HepG2 (cell line): ENCODE results near the gene HOXD4. TPM values are rescaled to one million over a fixed set of nuclear protein-coding genes. Genes with fewer than 3 reads are reported as not detected.

Experiments used
- ATAC-seq: fragments of 200-7000 bp; cut with Tn5 transposase; 3 replicates; pipeline ENCODE4 v1.9.1; 2020; ENCODE audit warnings: mild to moderate bottlenecking, moderate library complexity
- BruUV-seq: library from RNA; stranded (reverse); fragments of 400-500 nt; replicated peaks from 2 replicates; lab custom pipeline; 2021; lab: Mats Ljungman, UMichigan
- CTCF ChIA-PET: fragments of 300-600 bp; formaldehyde crosslinking; extraction: SDS; loops from one replicate; lab custom pipeline; 2021; ENCODE audit warnings: low total read pairs, inconsistent platforms, low intra/inter-chr PET ratio; lab: Yijun Ruan, JAX
- POLR2A ChIA-PET: fragments of 350-600 bp; sonication (Branson Sonifier 250); formaldehyde crosslinking; loops from one replicate; lab custom pipeline; 2020; ENCODE audit warnings: antibody characterized with exemption, inconsistent platforms; lab: Yijun Ruan, JAX
- DNase-seq: peaks from one replicate; pipeline ENCODE4 v3.0.0-alpha.2; 2015; ENCODE audit warnings: low spot score
- FAIRE-seq: peaks from 3 replicates; lab custom pipeline; 2011; peaks lifted over from hg19 to GRCh38; lab: Jason Lieb, UNC
- H2AFZ ChIP-seq: one replicate; pipeline ENCODE4 v1.6.1; 2011; ENCODE audit warnings: low read length, inconsistent platforms
- H3K27ac ChIP-seq: fragments of 300-600 bp; 3 replicates; pipeline ENCODE4 v1.8.0; 2011; ENCODE audit warnings: mixed run types, mild to moderate bottlenecking, mixed read lengths, low read length, inconsistent platforms; ENCODE audit not compliant: insufficient read depth; ENCODE audit errors: extremely low read length
- H3K27me3 ChIP-seq, 2 experiments: fragments of 200-600 bp in 1 of 2; 2 replicates in 1 of 2; 3 replicates in 1 of 2; pipeline versions ENCODE4 v1.6.0 to v1.8.0; 2011; ENCODE audit warnings: low read length in 2 of 2, mild to moderate bottlenecking in 2 of 2, moderate library complexity in 2 of 2, inconsistent platforms in 1 of 2; ENCODE audit not compliant: insufficient read depth in 2 of 2, control insufficient read depth in 1 of 2
- H3K36me3 ChIP-seq, 2 experiments: fragments of 200-600 bp in 1 of 2; replicated peaks in 1 of 2; 2 replicates in 1 of 2; 3 replicates in 1 of 2; pipeline versions ENCODE4 v1.5.1 to v1.8.0; 2011; ENCODE audit warnings: low read length in 2 of 2, inconsistent platforms in 1 of 2; ENCODE audit not compliant: insufficient read depth in 2 of 2, control insufficient read depth in 1 of 2
- H3K4me1 ChIP-seq: 2 replicates; pipeline ENCODE4 v1.5.1; 2012; ENCODE audit warnings: low read length, inconsistent platforms; ENCODE audit not compliant: insufficient read depth
- H3K4me2 ChIP-seq: 2 replicates; pipeline ENCODE4 v1.6.0; 2011; ENCODE audit warnings: low read depth, low read length, inconsistent platforms
- H3K4me3 ChIP-seq, 3 experiments: fragments of 200-600 bp in 1 of 3; sonication (generic), shearing (Covaris generic) in 1 of 3; replicated peaks in 1 of 3; 2 replicates each; pipeline ENCODE4 v1.5.1; 2011 to 2016; ENCODE audit warnings: low read length in 3 of 3, inconsistent platforms in 2 of 3, low read depth in 2 of 3, mild to moderate bottlenecking in 2 of 3, control low read depth in 1 of 3, mixed read lengths in 1 of 3; ENCODE audit not compliant: insufficient read depth in 1 of 3
- H3K79me2 ChIP-seq: one replicate; pipeline ENCODE4 v1.6.1; 2011; ENCODE audit warnings: low read length, inconsistent platforms; ENCODE audit not compliant: insufficient read depth
- H3K9ac ChIP-seq: 2 replicates; pipeline ENCODE4 v1.6.0; 2011; ENCODE audit warnings: mild to moderate bottlenecking, low read depth, low read length, inconsistent platforms; ENCODE audit not compliant: insufficient read depth
- H3K9me3 ChIP-seq: 2 replicates; pipeline ENCODE4 v1.5.1; 2012; ENCODE audit warnings: mild to moderate bottlenecking, low read length
- H4K20me1 ChIP-seq: 2 replicates; pipeline ENCODE4 v1.6.0; 2011; ENCODE audit warnings: inconsistent platforms, mild to moderate bottlenecking, low read length, moderate library complexity; ENCODE audit not compliant: insufficient read depth
- ATF1 ChIP-seq: IDR thresholded peaks from 2 replicates; pipeline ENCODE4 v1.6.1; 2016; ENCODE audit warnings: mild to moderate bottlenecking, control low read depth
- KIAA2018 ChIP-seq: sonication (generic); formaldehyde crosslinking; IDR thresholded peaks from 2 replicates; pipeline ENCODE4 v1.5.0; 2020; ENCODE audit warnings: mild to moderate bottlenecking, missing genetic modification reagents, borderline replicate concordance
- KLF12 ChIP-seq: sonication (generic); formaldehyde crosslinking; IDR thresholded peaks from 2 replicates; pipeline ENCODE4 v1.4.0; 2020; ENCODE audit warnings: missing genetic modification reagents, borderline replicate concordance
- MED1 ChIP-seq: sonication (generic); formaldehyde crosslinking; IDR thresholded peaks from 2 replicates; pipeline ENCODE4 v1.4.0; 2020; ENCODE audit warnings: missing genetic modification reagents
- NFYB ChIP-seq: sonication (generic); formaldehyde crosslinking; IDR thresholded peaks from 2 replicates; pipeline ENCODE4 v1.4.0; 2020; ENCODE audit warnings: missing genetic modification reagents
- NR0B2 ChIP-seq: sonication (generic); formaldehyde crosslinking; IDR thresholded peaks from 2 replicates; pipeline ENCODE4 v1.4.0; 2020; ENCODE audit warnings: mild to moderate bottlenecking, missing genetic modification reagents
- SP1 ChIP-seq, 2 experiments: fragments of 450-650 bp in 1 of 2; sonication (generic) in 1 of 2; formaldehyde crosslinking in 1 of 2; IDR thresholded peaks; 2 replicates each; pipeline versions ENCODE4 v1.4.0 to v1.6.1; 2016 to 2020; ENCODE audit warnings: missing genetic modification reagents in 1 of 2
- ZFP36 ChIP-seq: fragments of 150-350 bp; IDR thresholded peaks from 2 replicates; pipeline ENCODE4 v1.6.1; 2018; ENCODE audit warnings: borderline replicate concordance, low read length, low read depth; ENCODE audit not compliant: partially characterized antibody
- ZNF18 ChIP-seq: sonication (generic); formaldehyde crosslinking; IDR thresholded peaks from 2 replicates; pipeline ENCODE4 v1.8.0; 2022; ENCODE audit warnings: mild to moderate bottlenecking, missing genetic modification reagents; ENCODE audit not compliant: insufficient replicate concordance
- ZNF33B ChIP-seq: sonication (generic); formaldehyde crosslinking; IDR thresholded peaks from 2 replicates; pipeline ENCODE4 v1.5.1; 2020; ENCODE audit warnings: mild to moderate bottlenecking, missing genetic modification reagents
- ZNF510 ChIP-seq: sonication (generic); formaldehyde crosslinking; IDR thresholded peaks from 2 replicates; pipeline ENCODE4 v1.4.0; 2020; ENCODE audit warnings: low read depth, mild to moderate bottlenecking, missing genetic modification reagents
- ZNF569 ChIP-seq: sonication (generic); formaldehyde crosslinking; IDR thresholded peaks from 2 replicates; pipeline ENCODE4 v1.5.0; 2020; ENCODE audit warnings: mild to moderate bottlenecking, missing genetic modification reagents, moderate library complexity, borderline replicate concordance
- ZNF639 ChIP-seq: conservative IDR thresholded peaks from 2 replicates; pipeline ENCODE4 v1.6.1; 2018; ENCODE audit warnings: missing genetic modification reagents
- ZNF841 ChIP-seq: sonication (generic); formaldehyde crosslinking; IDR thresholded peaks from 2 replicates; pipeline ENCODE4 v1.8.1; 2023; ENCODE audit warnings: missing genetic modification reagents, borderline replicate concordance
- WGBS: methylation state at CpG from one replicate; pipeline ENCODE4 v1.1.6; 2017; ENCODE audit warnings: low lambda C conversion rate; 5-methylcytosine and 5-hydroxymethylcytosine counted together
- in situ Hi-C: cut with HindIII; loops from 2 replicates; pipeline ENCODE4 v1.10.0; 2017; ENCODE audit warnings: low pct_unique_long_range_greater_than_20kb; ENCODE audit not compliant: extremely low pct_ligation_motif_present
- intact Hi-C: fragments of 100-400 bp; cut with micrococcal nuclease; formaldehyde crosslinking; loops from one replicate; pipeline ENCODE4 v1.10.0; 2022; ENCODE audit not compliant: unreplicated experiment
- polyA plus RNA-seq, 8 experiments: library from polyadenylated mRNA; depleted of rRNA in 3 of 8; stranded (reverse) in 7 of 8; unstranded in 1 of 8; fragments of >200 nt; fragmentation: Illumina TruSeq in 4 of 8; extraction: Trizol in 4 of 8; gene quantifications; 2 replicates each; pipeline versions ENCODE4 v1.2.1 to v1.2.3, GENCODE V29; 2011 to 2016; ENCODE audit warnings: low read depth in 4 of 8, missing spikeins in 1 of 8, mixed read lengths in 1 of 8; ENCODE audit not compliant: insufficient read depth in 1 of 8
- total RNA-seq, 5 experiments: library from RNA; depleted of rRNA; stranded (reverse); fragments of >200 nt; fragmentation: Illumina TruSeq; extraction: Trizol; gene quantifications; 2 replicates each; pipeline ENCODE4 v1.2.3, GENCODE V29; 2016; ENCODE audit warnings: low read depth in 1 of 5

HOXD4 gene
- total and polyA plus RNA-seq, 2 of the 13 experiments (the other 11 are each of a cell fraction or from before 2014, with no cell fraction given), result not detected

GRCh38 chr2:176137252-176137580 is 14.1 kb upstream of the HOXD4 start:
- BruUV-seq, result no TSS peak
- in situ Hi-C loops (no loop called here), intact Hi-C loops (no loop called here)
- H3K4me2 ChIP-seq, result no peak overlapping the region
- H3K27ac ChIP-seq, result no peak overlapping the region
- ChIA-PET CTCF (no interaction called here), POLR2A (no interaction called here)
- FAIRE-seq, result no peak
- no peak overlapping the region for H3K9ac ChIP-seq
- DNase-seq, result no peak
- no peak for ATAC-seq
- WGBS, result 25% methylated on average over 2 of the region's 2 CpGs
- peaks cover 11% of the 10 kb centered on the region for H3K4me1 ChIP-seq
- H3K27me3 ChIP-seq, result peaks cover 9 to 91% of the 10 kb centered on the region in 2 experiments; a peak in 4 of 5 replicates
- no peaks in the 10 kb centered on the region for H3K36me3 ChIP-seq
- no peak overlapping the region for H2AFZ ChIP-seq
- no peaks in the 10 kb centered on the region for H3K9me3 ChIP-seq
- H3K4me3 ChIP-seq, result no peak overlapping the region
- no peaks in the 10 kb centered on the region for H4K20me1 ChIP-seq
- H3K79me2 ChIP-seq, result no peaks in the 10 kb centered on the region
- TF ChIP-seq NFYB (CRISPR knock-in tag) (no peak), KLF12 (CRISPR knock-in tag) (no peak), ATF1 (CRISPR knock-in tag) (no peak), ZNF510 (CRISPR knock-in tag) (no peak), NR0B2 (CRISPR knock-in tag) (no peak), KIAA2018 (CRISPR knock-in tag) (no peak), MED1 (CRISPR knock-in tag) (no peak), ZNF33B (CRISPR knock-in tag) (no peak), ZNF841 (CRISPR knock-in tag) (no peak), ZNF639 (CRISPR knock-in tag) (no peak), ZNF569 (CRISPR knock-in tag) (no peak), ZFP36 (no peak), ZNF18 (no peak), SP1 (IDR thresholded peaks at IDR 0.05) (no peak), SP1 (CRISPR knock-in tag; IDR thresholded peaks at IDR 0.05) (no peak)
